ENCODE data around the gene IGF2R.

DNA sequence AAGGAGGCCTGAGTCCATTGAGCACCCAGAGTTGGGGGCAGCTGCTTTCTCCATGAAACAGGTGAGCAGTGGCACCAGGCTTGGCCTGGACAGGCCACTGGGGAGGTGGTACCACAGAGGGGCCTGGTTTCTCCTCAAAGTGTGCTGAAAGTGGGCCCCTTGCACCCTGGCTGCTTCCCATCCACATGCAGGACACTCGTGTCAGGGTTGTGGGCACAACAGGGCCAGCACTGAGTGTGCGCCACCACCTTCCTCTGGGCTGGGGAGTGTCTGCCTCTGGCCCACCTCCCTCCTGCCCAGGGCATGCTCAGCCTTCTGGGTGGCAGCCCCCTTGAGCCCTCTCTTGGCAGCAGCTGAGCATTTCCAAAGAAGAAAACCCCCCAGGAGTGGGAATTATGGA lies 147.5 kb downstream of the IGF2R start:
- TF ChIP-seq, protein P1, sequence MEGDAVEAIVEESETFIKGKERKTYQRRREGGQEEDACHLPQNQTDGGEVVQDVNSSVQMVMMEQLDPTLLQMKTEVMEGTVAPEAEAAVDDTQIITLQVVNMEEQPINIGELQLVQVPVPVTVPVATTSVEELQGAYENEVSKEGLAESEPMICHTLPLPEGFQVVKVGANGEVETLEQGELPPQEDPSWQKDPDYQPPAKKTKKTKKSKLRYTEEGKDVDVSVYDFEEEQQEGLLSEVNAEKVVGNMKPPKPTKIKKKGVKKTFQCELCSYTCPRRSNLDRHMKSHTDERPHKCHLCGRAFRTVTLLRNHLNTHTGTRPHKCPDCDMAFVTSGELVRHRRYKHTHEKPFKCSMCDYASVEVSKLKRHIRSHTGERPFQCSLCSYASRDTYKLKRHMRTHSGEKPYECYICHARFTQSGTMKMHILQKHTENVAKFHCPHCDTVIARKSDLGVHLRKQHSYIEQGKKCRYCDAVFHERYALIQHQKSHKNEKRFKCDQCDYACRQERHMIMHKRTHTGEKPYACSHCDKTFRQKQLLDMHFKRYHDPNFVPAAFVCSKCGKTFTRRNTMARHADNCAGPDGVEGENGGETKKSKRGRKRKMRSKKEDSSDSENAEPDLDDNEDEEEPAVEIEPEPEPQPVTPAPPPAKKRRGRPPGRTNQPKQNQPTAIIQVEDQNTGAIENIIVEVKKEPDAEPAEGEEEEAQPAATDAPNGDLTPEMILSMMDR (optimal IDR thresholded peaks at IDR 0.05 in 1 of 3, IDR thresholded peaks at IDR 0.05 in 1 of 3, conservative IDR thresholded peaks at IDR 0.05 in 1 of 3; ENCODE audit: extremely low read depth in 1 of 3, insufficient read depth in 2 of 3, low read length in 3 of 3), result no peak
- no peak for TF ChIP-seq EZH2 (IDR thresholded peaks at IDR 0.05; ENCODE audit: low read length)

Measured in keratinocyte (primary cell).